Measurements from ENCODE around the gene EMP3.

The EMP3 gene

DNA sequence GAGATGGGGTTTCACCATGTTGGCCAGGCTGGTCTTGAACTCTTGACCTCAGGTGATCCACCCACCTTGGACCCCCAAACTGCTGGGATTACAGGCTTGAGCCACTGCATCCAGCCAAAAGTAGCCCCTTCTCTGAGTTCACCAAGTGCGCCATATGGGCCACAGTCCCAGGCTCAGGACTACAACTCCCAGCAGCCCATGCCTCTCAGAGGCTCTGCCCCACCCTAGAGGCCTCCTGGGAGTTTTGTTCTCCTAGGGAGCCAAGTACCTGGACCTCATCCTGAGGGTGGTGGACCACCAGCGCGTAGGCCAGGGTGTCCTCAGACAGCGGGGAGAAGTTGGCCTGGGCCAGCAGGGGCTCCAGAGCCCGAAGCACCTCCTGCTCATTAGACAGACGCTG is 19.5 kb downstream of the EMP3 start:
- no peak for DNase-seq (ENCODE audit: extremely low read depth, insufficient read length)
- Histone ChIP-seq H3K27me3 (replicated peaks; ENCODE audit: control insufficient read depth, insufficient read depth, low read length) (no peaks in the 10 kb centered on the region), H3K4me3 (replicated peaks; ENCODE audit: low read depth, low read length) (no peak overlapping the region), H3K36me3 (ENCODE audit: control insufficient read depth, insufficient read depth, low read length) (no peaks in the 10 kb centered on the region)
- TF ChIP-seq, protein P1, sequence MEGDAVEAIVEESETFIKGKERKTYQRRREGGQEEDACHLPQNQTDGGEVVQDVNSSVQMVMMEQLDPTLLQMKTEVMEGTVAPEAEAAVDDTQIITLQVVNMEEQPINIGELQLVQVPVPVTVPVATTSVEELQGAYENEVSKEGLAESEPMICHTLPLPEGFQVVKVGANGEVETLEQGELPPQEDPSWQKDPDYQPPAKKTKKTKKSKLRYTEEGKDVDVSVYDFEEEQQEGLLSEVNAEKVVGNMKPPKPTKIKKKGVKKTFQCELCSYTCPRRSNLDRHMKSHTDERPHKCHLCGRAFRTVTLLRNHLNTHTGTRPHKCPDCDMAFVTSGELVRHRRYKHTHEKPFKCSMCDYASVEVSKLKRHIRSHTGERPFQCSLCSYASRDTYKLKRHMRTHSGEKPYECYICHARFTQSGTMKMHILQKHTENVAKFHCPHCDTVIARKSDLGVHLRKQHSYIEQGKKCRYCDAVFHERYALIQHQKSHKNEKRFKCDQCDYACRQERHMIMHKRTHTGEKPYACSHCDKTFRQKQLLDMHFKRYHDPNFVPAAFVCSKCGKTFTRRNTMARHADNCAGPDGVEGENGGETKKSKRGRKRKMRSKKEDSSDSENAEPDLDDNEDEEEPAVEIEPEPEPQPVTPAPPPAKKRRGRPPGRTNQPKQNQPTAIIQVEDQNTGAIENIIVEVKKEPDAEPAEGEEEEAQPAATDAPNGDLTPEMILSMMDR (IDR thresholded peaks at IDR 0.05; ENCODE audit: insufficient read depth, low read length, poor library complexity, severe bottlenecking) = no peak

DNA sequence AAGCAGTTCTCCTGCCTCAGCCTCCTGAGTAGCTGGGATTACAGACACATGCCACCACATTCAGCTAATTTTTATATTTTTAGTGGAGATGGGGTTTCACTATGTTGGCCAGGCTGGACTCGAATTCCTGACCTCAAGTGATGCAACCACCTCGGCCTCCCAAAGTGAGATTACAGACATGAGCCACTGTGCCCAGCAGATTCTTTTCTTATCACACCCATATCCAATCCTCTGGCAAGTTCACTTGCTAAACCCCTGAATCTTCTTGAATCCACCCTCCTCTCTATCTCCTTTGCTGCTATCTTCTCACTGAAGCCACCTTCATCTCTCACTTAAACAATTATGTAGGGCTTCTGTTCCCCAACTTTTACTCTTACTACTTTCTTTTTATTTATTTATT is 20.8 kb downstream of the EMP3 start:
- H3K4me3 ChIP-seq (replicated peaks; ENCODE audit: low read depth, low read length) = no peak overlapping the region
- no peak for DNase-seq (ENCODE audit: extremely low read depth, insufficient read length)
- H3K36me3 ChIP-seq (ENCODE audit: control insufficient read depth, insufficient read depth, low read length) = no peaks in the 10 kb centered on the region
- TF ChIP-seq, protein P1 (IDR thresholded peaks at IDR 0.05; ENCODE audit: insufficient read depth, low read length, poor library complexity, severe bottlenecking) = no peak
- H3K27me3 ChIP-seq (replicated peaks; ENCODE audit: control insufficient read depth, insufficient read depth, low read length) = no peaks in the 10 kb centered on the region

DNA sequence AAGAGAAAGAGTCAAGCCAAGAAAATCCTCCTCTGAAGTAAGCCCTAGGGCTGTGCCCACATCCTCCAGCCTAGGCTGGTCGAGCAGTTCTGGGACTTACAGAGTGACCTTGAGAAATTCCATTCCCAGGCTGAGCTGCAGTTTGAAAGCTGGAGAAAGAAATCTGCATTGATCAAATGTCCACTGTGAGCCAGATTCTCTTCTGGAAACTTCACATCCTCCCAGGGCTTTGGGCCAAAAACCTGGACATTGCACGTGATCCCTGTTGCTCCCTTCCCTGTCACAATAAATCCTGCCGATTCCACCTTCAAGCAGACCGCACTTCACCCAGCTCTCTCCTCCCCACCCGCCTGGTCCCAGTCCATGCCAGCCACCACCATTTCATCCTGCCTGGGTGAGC is 22.7 kb downstream of the EMP3 start:
- Histone ChIP-seq H3K27me3 (replicated peaks; ENCODE audit: control insufficient read depth, insufficient read depth, low read length) (no peaks in the 10 kb centered on the region), H3K4me3 (replicated peaks; ENCODE audit: low read depth, low read length) (no peak overlapping the region), H3K36me3 (ENCODE audit: control insufficient read depth, insufficient read depth, low read length) (no peaks in the 10 kb centered on the region)
- TF ChIP-seq, protein P1 (IDR thresholded peaks at IDR 0.05; ENCODE audit: insufficient read depth, low read length, poor library complexity, severe bottlenecking) = no peak
- no peak for DNase-seq (ENCODE audit: extremely low read depth, insufficient read length)

DNA sequence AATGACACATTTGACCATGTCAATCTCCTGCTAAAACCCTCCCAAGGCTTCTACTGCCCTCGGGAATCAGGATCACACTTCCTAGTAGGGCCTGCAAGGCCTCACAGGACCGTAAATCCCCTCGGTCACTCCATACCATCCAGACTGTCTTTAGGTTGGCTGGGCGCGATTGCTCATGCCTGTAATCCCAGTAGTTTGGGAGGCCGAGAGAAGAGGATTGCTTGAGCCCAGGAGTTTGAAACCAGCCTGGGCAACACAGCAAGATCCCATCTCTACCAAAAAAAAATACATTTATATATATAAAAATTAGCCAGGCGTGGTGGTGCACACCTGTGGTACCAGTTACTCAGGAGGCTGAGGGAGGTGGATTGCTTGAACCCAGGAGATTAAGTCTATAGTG is 23.4 kb downstream of the EMP3 start:
- no peaks in the 10 kb centered on the region for H3K36me3 ChIP-seq (ENCODE audit: control insufficient read depth, insufficient read depth, low read length)
- no peak overlapping the region for H3K4me3 ChIP-seq (replicated peaks; ENCODE audit: low read depth, low read length)
- H3K27me3 ChIP-seq (replicated peaks; ENCODE audit: control insufficient read depth, insufficient read depth, low read length) = no peaks in the 10 kb centered on the region
- TF ChIP-seq, protein P1 (IDR thresholded peaks at IDR 0.05; ENCODE audit: insufficient read depth, low read length, poor library complexity, severe bottlenecking) = no peak
- DNase-seq (ENCODE audit: extremely low read depth, insufficient read length) = no peak

DNA sequence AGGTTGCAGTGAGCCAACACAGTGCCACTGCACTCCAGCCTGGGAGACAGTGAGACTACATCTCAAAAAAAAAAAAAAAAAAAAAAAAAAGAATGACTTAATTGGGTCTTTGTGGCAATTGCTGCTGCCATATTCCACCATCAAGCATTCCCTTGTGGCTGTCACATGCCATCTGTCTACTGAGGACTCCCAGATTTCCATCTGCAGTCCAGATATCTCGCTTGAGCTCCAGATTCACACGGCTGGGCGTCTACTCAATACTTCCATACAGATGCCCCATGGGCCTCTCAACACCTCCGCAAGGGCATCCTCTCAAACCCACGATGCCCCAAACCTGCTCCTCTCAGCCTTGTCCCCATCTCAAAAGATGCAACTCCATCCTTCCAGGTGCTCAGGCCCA is 25.5 kb downstream of the EMP3 start:
- H3K27me3 ChIP-seq (replicated peaks; ENCODE audit: control insufficient read depth, insufficient read depth, low read length) = no peaks in the 10 kb centered on the region
- TF ChIP-seq, protein P1 (IDR thresholded peaks at IDR 0.05; ENCODE audit: insufficient read depth, low read length, poor library complexity, severe bottlenecking) = no peak
- H3K36me3 ChIP-seq (ENCODE audit: control insufficient read depth, insufficient read depth, low read length) = no peaks in the 10 kb centered on the region
- no peak overlapping the region for H3K4me3 ChIP-seq (replicated peaks; ENCODE audit: low read depth, low read length)
- no peak for DNase-seq (ENCODE audit: extremely low read depth, insufficient read length)

DNA sequence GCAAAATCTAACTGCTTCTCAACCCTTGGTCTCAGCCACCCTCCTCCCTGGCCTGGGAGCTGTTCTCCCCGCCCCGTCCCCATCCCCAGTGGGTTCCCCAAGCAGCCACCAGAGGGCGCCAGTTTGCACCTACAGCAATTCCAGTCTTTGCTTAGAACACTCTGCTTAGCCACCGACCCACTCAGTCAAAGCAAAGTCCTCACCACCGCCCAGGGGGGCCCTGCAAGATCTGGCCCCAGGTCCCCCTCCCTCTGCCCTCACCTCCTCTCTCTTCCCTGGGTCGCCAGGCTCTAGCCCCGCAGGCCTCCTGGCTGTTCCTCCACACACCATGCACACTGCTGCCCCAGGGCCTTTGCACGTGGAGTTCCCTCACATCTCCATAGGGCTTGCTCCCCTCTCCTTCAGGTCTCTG is 26.0 kb downstream of the EMP3 start:
- no peaks in the 10 kb centered on the region for H3K36me3 ChIP-seq (ENCODE audit: control insufficient read depth, insufficient read depth, low read length)
- H3K4me3 ChIP-seq (replicated peaks; ENCODE audit: low read depth, low read length) = no peak overlapping the region
- no peaks in the 10 kb centered on the region for H3K27me3 ChIP-seq (replicated peaks; ENCODE audit: control insufficient read depth, insufficient read depth, low read length)
- TF ChIP-seq, protein P1 (IDR thresholded peaks at IDR 0.05; ENCODE audit: insufficient read depth, low read length, poor library complexity, severe bottlenecking) = peak; percentile 93
- peak; percentile 76 for DNase-seq (ENCODE audit: extremely low read depth, insufficient read length)

All from GM06990 (cell line).